HG03039 (cell line): ENCODE measurements around the gene YTHDC1.
"Not testable (repeated sequence)": the region's sequence is repeated elsewhere in the genome, so short reads cannot be mapped to it uniquely, and the experiment has no call there.

Experiments used
- ATAC-seq: cut with Tn5 transposase; IDR thresholded peaks from one replicate; pipeline ENCODE4 v1.9.1; 2021; ENCODE audit warnings: mild to moderate bottlenecking, moderate library complexity; ENCODE audit not compliant: unreplicated experiment

YTHDC1 gene

DNA sequence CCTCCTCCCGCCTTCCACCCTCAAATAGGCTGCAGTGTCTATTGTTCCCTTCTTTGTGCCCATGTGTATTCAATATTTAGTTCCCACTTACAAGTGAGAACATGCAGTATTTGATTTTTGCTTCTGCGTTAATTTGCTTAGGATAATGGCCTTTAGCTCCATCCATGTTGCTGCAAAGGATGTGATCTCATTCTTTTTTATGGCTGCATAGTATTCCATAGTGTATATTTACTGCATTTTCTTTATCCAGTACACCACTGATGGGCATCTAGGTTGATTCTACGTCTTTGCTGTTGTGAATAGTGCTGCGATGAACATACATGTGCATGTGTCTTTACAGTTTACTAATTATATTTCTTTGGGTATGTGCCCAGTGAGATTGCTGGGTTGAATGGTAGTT lies 52.8 kb downstream of the YTHDC1 start:
- no peak for ATAC-seq

DNA sequence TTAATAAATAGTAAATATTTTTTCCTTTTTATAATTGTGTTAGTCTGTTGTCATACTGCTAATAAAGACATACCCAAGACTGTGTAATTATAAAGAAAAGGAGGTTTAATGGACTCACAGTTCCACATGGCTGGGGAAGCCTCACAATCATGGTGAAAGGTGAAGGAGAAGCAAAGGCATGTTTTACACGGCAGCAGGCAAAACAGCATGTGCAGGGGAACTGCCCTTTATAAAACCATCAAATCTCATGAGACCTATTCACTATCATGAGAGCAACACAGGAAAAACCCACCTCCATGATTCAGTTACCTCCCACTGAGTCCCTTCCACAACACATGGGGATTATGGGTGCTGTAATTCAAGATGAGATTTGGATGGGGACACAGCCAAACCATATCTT lies 58.6 kb downstream of the YTHDC1 start:
- ATAC-seq = no peak

DNA sequence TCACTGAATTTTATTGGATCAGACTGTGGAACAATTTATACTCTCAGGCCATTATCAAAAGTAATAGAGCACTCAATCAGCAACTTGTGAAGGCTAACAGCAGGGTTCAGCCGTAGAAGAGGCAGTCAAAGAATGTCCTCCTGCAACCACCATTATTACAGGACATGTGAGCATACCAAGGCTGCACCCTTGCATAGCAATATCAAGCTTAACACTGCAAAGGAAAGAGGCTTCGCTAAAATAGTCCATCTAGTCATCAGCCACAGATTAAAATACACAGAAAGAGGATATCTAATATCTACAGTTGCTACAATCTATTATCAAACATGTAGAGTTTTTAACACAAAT lies 61.5 kb downstream of the YTHDC1 start:
- ATAC-seq = no peak

DNA sequence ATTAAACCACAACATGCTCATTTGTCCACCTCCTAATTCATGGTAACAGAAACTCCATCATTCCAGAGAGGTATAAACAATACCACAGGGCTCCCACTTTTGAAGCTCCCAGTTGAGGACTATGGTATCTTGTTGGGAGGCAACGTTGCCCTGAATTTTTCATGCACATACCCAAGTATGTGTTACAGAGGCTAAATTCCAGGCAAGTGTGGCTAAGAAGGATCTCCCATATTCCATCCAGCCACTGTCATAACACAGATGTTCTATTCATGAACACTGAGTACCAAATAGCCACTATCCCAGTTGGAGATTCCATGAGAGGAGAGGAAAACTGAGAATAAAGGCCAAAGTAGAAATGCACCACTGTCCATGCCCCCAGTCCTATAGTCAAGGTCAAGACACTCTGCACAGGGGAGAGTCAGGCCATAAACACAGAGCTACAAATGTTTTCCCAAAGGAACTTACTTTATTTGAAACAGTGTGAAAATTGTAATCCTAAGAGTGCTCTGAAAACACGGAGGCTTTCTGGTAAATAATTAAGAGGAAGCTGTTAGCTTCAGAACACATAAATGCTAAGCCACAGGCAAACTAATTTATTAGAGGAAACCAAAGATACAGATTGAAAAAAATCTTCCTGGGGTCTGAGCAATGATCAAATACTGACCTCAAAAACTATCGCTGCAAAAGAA lies 62.0 kb downstream of the YTHDC1 start:
- no peak for ATAC-seq

DNA sequence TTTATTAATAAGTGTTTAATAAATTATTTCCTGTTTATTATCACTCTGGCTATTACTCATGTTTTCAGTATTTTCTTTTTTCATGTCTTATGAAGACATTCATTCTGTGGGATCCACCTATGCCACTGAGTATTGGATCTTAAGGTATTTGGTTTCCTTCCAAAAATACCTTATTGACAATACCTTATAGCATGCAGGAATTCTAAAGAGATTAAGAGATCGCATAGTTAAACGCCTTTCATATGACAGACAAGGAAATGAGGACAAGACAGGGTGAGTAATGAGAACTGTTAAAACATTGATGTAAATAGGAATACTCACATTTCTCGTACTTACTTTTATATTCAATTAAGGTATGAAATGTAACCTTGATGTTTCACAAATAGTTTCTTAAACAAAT lies 66.2 kb downstream of the YTHDC1 start:
- no peak for ATAC-seq

DNA sequence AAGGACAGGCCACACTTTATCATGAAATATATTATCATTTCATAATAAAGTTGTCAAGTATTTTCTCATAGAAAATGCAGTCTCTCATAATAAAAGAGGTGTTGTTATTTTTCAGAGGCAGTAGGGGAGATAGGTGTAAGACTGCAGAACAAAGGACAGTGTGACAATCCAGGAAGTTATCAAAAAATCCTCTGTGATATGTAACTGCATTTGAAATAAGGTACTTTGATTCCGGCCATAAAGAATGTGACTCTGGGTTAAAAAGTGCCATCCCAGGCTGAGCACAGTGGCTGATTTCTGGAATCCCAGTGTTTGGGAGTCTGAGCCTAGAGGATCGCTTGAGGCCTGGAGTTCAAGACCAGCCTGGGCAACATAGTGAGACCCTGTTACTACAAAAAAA lies 66.8 kb downstream of the YTHDC1 start:
- ATAC-seq = no peak

DNA sequence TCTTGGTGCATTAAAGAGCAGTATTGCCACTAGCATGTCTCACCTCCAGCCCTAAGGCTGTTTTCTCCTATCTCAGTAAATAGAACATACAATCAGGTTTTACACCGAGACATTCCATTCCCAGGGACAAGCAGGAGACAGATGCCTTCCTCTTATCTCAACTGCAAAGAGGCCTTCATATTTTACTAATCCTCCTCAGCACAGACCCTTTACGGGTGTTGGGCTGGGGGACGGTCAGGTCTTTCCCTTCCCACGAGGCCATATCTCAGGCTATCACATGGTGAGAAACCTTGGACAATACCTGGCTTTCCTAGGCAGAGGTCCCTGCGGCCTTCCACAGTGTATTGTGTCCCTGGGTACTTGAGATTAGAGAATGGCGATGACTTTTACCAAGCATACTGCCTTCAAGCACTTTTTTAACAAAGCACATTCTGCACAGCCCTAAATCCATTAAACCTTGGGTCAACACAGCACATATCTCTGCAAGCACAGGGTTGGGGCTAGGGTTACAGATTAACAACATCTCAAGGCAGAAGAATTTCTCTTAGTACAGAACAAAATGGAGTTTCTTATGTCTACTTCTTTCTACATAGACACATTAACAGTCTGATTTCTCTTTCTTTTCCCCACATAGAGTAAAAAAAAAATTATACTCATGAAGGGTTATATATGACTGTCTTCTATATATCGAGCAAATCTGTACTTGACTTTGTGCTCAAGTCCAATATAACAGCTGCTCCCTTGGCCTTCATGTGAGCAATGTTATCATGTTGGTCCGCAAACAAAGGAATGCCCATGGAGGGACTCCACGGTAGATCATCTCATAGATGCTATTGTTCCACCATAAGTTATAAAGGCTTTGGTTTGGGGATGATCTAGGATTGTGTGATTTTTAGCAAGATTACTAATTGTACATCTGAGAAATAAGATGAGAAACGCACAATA lies 67.8 kb downstream of the YTHDC1 start:
- ATAC-seq = not testable (repeated sequence)

DNA sequence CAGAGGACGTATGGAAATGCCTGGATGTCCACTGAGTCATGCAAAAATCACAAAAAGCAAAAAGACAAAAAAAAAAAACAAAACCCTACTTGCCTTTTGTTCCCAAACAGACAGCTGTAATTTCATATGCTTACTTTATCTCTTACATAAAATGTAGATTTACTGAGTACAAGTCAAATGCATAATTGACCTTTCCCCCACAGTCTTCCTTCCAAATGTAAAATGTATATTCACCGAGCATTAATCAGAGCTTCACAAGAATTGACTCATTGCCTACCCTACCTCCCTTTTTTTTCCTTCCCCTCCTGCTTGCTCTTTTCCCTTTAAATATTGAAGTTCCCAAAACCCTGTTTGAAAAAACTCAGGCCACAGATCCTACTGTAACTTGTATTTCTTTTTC lies 71.9 kb downstream of the YTHDC1 start:
- ATAC-seq = no peak

DNA sequence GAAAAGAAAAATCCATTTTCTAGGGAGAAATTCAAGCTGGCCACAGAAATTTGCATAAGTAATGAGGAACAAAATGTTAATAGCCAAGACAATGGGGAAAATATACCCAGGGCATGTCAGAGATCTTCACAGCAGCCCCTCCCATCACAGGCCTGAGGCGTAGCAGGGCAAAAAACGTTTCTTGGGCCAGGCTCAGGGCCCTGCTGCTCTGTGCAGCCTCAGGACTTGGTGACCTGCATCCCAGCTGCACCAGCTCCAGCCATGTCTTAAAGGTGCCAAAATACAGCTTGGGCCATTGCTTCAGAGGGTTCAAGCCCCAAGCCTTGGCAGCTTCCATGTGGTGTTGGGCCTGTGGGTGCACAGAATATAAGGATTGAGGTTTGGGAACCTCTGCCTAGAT lies 72.3 kb downstream of the YTHDC1 start:
- ATAC-seq = no peak

DNA sequence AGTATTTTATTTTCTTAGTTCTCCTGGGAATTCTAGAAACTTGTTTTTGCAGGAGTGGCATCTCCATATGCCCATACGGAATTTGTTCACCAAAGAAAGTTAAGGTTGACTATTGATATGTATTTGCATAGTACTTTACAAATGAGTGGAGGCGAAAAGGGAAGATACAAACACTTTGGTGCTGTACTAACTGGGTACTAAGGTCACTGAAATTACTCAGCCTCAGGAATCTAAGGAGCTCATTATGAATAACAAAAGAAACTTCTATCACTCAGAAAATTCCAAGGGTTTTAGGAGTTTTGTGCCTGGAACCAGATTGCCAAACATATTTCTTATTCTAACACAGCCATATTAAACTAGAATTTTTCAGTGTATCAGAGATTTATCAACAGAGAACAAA lies 77.0 kb downstream of the YTHDC1 start:
- ATAC-seq = peak; percentile 44

DNA sequence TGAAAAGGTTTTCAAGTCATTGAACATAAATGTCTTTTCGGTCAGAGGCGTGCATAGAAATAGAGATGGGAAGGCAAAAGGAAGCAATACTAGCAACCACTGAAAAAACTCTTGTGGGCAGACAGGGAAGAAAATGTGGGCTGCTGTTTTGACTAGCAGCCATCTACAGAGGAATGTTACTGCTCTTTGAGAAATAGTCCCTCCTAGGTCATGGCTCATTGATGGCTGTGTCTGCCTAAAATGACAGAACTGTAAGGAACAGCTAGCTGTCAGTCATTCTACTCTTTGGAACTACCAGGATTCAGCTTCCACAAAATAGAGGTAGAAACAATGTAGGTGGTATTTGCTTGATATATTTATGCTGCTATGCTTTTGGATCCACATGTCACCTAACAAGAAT lies 77.5 kb downstream of the YTHDC1 start:
- ATAC-seq = peak; percentile 67

DNA sequence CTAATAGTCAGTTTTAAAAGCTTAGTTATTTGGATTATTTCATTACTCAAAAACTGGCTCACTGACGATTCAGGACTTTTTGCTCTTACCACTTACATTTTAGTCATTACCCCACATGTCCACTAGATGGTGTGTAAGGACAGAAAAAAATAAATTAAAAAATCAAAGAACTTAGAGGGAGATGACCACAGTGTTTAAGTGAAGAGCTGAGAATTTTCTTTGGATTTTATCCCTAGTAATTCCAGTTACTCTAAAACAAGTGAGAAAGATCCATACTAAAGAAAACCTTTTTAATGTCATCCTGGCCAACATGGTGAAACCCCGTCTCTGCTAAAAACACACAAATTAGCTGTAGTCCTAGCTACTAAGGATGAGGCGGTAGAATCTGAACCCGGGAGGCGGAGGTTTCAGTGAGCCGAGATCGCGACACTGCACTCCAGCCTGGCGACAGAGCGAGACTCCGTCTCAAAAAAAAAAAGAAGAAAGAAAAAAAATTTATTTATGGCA lies 78.0 kb downstream of the YTHDC1 start:
- peak; percentile 41 for ATAC-seq

DNA sequence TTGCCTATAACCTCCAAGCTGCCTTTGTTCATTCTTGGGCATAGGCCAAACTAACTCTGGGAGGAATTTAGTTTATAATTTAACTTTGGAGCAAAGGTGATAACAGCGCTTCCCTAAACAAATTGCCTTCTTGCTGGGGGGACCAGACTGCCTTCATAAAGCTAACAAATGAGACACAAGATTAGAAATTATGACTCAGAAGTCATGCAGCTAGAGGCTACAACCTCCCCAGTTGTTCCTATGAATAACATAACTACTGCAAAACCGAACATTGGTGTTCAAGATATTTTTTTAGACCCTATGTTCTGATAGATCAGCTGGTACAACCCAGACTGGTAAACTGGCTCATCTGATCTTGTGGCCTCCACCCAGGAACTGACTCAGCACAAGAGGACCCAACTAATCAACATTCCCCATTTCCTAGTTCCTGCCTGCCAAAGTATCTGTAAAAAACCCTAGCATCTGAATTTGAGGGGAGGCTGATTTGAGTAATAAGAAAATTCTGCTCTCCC lies 82.4 kb downstream of the YTHDC1 start:
- ATAC-seq = no peak

DNA sequence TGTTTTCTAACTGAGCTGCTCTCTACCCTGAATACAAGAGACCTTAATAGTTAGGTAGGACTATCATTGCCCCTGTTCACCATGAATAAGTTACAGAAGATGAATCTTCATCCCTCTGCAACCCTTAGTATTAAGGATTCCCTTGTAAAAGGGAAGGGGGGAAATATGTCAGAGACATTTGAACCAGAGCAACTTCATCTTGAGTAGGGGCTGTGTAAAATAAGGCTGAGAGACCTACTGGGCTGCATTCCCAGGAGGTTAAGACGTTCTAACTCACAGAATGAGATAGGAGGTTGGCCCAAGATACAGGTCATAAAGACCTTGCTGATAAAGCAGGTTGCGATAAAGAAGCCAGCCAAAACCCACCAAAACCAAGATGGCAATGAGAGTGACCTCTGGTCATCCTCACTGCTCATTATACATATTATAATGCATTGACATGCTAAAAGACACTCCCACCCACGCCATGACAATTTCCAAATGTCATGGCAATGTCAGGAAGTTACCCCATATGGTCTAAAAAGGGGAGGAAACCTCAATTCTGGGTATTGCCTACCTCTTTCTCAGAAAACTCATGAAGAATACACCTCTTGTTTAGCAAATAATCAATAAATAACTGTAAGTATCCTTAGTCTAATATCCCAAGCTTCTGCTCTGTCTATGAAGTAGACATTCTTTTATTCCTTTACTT lies 84.9 kb downstream of the YTHDC1 start:
- ATAC-seq = no peak
